Measurements from ENCODE around the gene HLA-E. TPM values are rescaled to one million over a fixed set of nuclear protein-coding genes. Genes with fewer than 3 reads are reported as not detected.

HLA-E gene
- total RNA-seq, 6 donors from 2014 or later: 553 to 1,296 (median 975) TPM

DNA sequence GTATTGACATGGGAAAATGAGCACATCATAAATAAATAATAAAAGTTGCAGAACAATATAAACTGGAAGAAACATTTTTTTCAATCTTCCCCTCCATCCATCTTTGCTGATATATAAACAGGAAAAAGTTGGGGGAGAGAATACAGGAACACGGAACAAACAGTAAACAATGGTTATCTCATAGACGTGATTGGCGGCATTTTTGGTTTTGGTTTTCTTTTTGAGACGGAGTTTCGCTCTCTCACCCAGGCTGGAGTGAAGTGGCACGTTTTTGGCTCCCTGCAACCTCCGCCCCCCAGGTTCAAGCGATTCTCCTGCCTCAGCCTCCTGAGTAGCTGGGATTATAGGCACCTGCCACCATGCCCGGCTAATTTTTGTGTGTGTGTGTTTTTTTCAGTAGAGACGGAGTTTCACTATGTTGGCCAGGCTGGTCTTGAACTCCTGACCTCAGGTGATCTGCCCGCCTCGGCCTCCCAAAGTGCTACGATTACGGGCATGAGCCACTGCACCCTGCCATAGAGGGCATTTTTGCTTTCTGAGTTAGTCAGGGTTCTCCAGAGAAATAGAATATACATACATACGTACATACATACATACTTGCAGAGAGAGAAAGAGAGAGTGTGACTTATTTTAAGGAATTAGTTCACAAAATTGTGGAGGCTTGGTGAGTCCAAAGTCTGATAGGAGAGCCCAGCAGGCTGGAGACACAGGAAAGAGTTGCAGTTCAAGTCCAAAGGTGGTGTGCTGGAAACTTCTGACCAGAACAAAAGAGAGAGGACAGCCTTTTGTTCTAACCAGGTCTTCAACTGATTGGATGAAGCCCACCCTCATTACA, 44.4 kb downstream of the HLA-E start:
- DNase-seq: no peak
- H3K36me3 ChIP-seq: no peaks in the 10 kb centered on the region
- no peaks in the 10 kb centered on the region for H3K27me3 ChIP-seq
- no peak for ATAC-seq (ENCODE audit: low FRiP score in 2 of 2)
- peak overlapping the region in 1 of 4 donors; percentile 16 for H3K4me3 ChIP-seq
- peaks cover 7 to 22% (median 19%) of the 10 kb centered on the region in 4 donors for H3K4me1 ChIP-seq
- H3K27ac ChIP-seq: peak overlapping the region; percentile 67 to 83 (median 71)
- TF ChIP-seq POLR2A (IDR thresholded peaks at IDR 0.05) (no peak), POLR2AphosphoS5 (IDR thresholded peaks at IDR 0.05) (no peak), EP300 (IDR thresholded peaks at IDR 0.05) (peak in 2 of 4 donors; percentile 76 to 89)
- TF ChIP-seq, protein P1, sequence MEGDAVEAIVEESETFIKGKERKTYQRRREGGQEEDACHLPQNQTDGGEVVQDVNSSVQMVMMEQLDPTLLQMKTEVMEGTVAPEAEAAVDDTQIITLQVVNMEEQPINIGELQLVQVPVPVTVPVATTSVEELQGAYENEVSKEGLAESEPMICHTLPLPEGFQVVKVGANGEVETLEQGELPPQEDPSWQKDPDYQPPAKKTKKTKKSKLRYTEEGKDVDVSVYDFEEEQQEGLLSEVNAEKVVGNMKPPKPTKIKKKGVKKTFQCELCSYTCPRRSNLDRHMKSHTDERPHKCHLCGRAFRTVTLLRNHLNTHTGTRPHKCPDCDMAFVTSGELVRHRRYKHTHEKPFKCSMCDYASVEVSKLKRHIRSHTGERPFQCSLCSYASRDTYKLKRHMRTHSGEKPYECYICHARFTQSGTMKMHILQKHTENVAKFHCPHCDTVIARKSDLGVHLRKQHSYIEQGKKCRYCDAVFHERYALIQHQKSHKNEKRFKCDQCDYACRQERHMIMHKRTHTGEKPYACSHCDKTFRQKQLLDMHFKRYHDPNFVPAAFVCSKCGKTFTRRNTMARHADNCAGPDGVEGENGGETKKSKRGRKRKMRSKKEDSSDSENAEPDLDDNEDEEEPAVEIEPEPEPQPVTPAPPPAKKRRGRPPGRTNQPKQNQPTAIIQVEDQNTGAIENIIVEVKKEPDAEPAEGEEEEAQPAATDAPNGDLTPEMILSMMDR (IDR thresholded peaks at IDR 0.05): no peak
- 59 to 64% methylated on average over 15 of the region's 15 CpGs for WGBS, 2 donors
- H3K9me3 ChIP-seq: no peaks in the 10 kb centered on the region

DNA sequence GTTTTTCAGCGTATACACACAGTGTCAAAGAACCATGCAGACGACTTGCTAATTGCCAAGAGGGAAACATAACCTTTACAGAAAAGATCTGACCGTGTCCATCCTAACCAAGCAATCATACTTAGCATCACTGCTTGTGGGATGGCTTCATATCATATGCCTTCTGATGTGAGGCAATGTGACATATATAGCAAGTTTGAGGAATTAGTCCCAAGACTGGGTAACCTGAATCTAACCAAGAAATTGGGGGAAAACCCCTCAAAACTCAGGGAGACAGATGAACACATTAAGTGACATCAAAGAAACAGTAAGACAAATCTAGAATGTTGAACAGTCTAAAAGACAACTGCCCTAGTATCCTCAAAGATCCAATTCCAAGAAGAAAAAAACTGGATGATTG, 48.6 kb downstream of the HLA-E start:
- Histone ChIP-seq H3K36me3 (no peaks in the 10 kb centered on the region), H3K27me3 (no peaks in the 10 kb centered on the region), H3K27ac (no peak overlapping the region), H3K4me1 (peaks cover 12 to 20% (median 12%) of the 10 kb centered on the region in 4 donors), H3K4me3 (no peak overlapping the region), H3K9me3 (no peaks in the 10 kb centered on the region)
- TF ChIP-seq, protein P1 (IDR thresholded peaks at IDR 0.05): no peak
- TF ChIP-seq POLR2AphosphoS5 (IDR thresholded peaks at IDR 0.05) (no peak), EP300 (IDR thresholded peaks at IDR 0.05) (no peak), POLR2A (IDR thresholded peaks at IDR 0.05) (no peak)
- no peak for DNase-seq
- 77 to 78% methylated on average over 3 of the region's 3 CpGs for WGBS, 2 donors
- ATAC-seq (ENCODE audit: low FRiP score in 2 of 2): no peak

DNA sequence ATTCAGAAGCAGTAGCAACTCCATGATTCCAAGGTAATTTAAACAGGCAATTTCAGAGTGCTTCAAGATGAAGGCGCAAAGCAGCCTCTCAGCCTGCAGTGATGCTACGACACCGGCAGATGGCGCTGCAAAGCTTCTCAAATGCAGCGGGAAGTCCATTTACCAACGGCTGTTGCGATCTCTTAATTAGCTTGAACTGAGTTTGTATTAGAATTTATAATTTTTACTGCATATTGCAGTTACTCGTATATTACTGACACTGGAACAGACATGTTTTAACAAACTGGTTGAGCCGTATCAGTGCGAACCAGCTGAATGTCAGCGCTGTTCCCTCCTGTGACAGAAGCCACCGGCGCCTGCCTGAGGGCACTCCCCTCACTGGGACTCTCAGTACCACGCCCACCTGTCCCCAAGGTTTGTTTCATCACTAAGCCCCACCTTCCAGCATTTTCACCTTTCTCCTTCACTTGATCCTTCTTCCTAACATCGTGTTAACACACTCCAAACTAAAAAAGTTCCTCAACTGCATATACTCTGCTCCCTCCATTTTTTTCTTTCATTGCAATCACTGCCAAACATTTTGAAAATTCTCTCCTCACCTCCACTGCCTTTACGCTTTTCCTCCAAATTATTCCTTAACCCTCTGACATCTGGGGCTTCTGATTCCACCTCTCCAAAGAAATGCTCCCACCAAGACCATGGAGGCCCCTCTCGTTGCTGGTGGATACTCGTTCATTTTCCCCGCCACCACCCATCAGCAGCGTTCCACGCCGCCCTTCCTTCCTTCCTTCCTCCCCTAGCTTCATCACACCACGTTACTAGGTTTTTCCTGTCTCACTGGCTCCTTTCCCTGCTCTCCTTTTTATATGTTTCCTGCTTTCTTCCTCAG, 52.5 kb downstream of the HLA-E start:
- DNase-seq: peak in 1 of 2 donors; percentile 90
- H3K27me3 ChIP-seq: no peaks in the 10 kb centered on the region
- WGBS, 2 donors: 9 to 11% methylated on average over 23 of the region's 23 CpGs
- H3K36me3 ChIP-seq: peaks cover 0 to 16% (median 8%) of the 10 kb centered on the region in 4 donors
- peak overlapping the region; percentile 60 to 88 (median 78) for H3K27ac ChIP-seq
- peak; percentile 78 to 91 for ATAC-seq (ENCODE audit: low FRiP score in 2 of 2)
- peak; percentile 50 to 58 for TF ChIP-seq POLR2AphosphoS5 (IDR thresholded peaks at IDR 0.05)
- peak in 1 of 4 donors; percentile 6 for TF ChIP-seq POLR2A (IDR thresholded peaks at IDR 0.05)
- TF ChIP-seq, protein P1 (IDR thresholded peaks at IDR 0.05): peak; percentile 76 to 97 (median 90)
- TF ChIP-seq EP300 (IDR thresholded peaks at IDR 0.05): peak in 1 of 4 donors; percentile 64
- H3K4me1 ChIP-seq: peaks cover 22 to 26% (median 25%) of the 10 kb centered on the region in 4 donors
- H3K9me3 ChIP-seq: no peaks in the 10 kb centered on the region
- peak overlapping the region; percentile 17 to 37 (median 32) for H3K4me3 ChIP-seq

DNA sequence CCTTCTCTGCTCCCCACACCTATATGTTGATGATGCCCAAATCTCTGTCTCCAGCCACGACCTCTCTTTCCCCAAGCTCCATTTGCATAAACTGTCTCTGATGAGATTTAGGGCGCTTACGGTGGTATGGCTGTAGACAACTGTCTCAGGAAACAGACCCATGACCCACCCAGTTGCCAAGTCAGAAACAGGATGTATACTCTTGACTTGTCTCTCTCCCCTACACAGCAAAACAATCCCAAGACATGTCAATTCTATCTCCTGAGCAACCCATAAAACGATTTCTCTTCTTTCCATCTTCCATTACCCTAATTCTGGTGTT, 53.1 kb downstream of the HLA-E start:
- peaks cover 0 to 22% (median 12%) of the 10 kb centered on the region in 4 donors for H3K36me3 ChIP-seq
- H3K4me1 ChIP-seq: peaks cover 22 to 26% (median 25%) of the 10 kb centered on the region in 4 donors
- TF ChIP-seq EP300 (IDR thresholded peaks at IDR 0.05) (no peak), POLR2A (IDR thresholded peaks at IDR 0.05) (no peak), POLR2AphosphoS5 (IDR thresholded peaks at IDR 0.05) (no peak)
- TF ChIP-seq, protein P1 (IDR thresholded peaks at IDR 0.05): no peak
- H3K27me3 ChIP-seq: no peaks in the 10 kb centered on the region
- peak overlapping the region; percentile 60 to 88 (median 78) for H3K27ac ChIP-seq
- peak in 1 of 2 donors; percentile 25 for ATAC-seq (ENCODE audit: low FRiP score in 2 of 2)
- no peak for DNase-seq
- no peaks in the 10 kb centered on the region for H3K9me3 ChIP-seq
- 13 to 15% methylated on average over 4 of the region's 4 CpGs for WGBS, 2 donors
- H3K4me3 ChIP-seq: peak overlapping the region in 3 of 4 donors; percentile 30 to 37 (median 35)

All from upper lobe of left lung (tissue), 6 donors.